ENCODE data around the gene DDX31.

Gene DDX31

DNA sequence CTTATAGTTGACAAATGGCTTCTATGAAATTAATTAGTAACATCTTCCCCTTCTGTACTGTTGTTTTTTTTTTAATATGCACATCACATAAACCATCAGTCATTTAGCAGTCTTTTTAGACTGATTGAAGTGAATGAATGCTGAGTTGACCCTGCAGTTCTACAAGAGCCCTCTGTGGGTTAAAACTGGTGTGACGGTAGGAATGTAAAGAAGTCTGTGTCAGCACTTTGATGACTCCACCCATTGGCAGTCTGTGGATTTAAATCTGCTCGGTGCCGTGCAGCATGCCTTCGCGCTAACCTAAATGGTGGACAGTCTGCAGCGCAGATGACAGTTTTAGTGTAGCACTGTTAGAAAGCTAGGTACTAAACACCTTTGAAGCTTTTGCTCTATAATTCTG lies 3.6 kb upstream of the DDX31 start:
- no peak for DNase-seq (ENCODE audit: low read depth)

DNA sequence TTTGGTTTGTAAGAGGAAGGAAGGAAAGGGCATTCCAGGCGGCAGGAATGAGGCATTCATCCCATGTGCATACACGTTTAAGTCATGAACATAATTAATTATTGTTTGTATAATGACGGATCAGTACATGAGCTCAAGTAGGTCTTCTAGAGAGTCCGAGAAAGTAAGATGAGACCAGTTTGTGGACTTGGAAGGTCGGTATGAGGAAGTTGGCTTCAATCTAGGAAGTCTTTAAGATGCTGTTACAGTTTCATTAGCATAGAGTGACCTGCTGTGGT lies 2.6 kb upstream of the DDX31 start:
- DNase-seq (ENCODE audit: low read depth) = no peak

DNA sequence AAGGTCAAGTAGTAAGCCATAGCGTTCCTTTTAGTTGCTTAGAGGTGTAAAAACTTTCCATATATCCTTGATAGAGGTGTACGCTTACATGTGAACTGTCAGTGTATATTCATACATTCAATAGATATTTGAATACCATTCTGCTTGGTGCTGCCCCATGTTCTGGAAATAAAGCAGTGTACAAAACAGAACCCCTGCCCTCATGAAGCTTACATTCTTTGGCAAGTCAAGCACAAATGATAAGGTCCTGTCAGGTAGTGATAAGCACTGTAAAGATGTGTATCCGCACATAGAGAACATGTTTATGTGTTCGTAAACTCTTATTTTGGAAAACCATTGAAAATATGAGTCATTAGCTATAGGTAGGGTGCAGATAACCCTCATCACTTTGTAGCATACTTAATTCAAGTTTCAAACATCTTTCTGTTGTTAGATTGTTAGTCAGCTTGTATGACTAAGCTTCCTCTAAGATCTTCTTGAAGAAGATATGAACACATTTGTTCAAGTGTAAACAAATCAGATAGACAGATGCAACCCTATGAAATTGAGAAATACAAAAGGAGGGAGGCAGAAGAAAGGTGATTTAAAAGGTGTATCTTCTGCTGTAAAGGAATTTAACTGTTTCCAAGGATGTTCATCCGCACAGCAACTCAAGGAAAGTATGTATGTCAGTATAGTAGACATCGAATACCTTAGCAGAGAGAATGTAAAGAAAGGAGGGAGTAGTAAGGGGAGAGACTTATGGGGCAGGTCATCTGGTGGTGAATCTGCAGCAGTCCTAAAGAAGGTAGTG lies 2.0 kb upstream of the DDX31 start:
- DNase-seq (ENCODE audit: low read depth) = no peak

DNA sequence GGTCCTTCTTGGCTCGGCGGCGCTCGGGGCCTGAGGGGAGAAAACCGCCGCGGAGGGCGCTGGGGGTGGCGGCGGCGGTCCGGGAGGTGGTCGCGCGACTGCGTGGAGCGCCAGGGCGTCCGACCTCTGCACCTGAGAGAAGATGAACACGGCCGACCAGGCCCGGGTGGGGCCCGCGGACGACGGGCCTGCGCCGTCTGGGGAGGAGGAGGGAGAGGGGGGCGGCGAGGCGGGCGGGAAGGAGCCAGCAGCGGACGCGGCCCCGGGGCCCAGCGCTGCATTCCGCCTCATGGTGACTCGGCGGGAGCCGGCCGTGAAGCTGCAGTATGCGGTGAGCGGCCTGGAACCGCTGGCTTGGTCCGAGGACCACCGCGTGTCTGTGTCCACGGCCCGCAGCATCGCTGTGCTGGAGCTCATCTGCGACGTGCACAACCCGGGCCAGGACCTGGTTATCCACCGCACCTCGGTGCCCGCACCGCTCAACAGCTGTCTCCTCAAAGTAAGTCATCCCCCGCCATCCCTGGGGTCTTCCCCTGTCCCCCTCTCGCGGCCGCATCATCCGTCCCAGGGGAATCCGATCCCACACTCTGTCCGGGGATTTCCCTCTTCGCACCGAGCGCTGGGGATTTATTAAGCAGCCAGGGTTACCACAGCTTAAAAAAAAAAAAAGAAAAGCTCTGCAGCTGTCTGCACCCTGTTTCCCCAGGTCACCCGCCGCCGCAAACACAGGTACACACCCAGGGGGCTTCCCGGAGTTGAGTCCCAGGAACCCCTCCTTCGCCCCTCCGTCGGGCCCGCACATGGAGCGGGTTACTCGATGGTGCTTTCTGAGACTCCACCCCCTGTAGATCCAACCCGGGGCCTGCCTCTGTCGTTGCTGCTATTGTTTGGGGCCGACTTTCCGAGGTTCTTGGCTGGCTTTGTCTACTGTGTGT lies 941 bp upstream of the DDX31 start, which contains the start of gene GTF3C4:
TSS of gene GTF3C4 (plus strand) at position 8 of the 935 bp plus-strand sequence. CDS start at position 143, 135 bp downstream.
- peak; percentile 4 for DNase-seq (ENCODE audit: low read depth)

DNA sequence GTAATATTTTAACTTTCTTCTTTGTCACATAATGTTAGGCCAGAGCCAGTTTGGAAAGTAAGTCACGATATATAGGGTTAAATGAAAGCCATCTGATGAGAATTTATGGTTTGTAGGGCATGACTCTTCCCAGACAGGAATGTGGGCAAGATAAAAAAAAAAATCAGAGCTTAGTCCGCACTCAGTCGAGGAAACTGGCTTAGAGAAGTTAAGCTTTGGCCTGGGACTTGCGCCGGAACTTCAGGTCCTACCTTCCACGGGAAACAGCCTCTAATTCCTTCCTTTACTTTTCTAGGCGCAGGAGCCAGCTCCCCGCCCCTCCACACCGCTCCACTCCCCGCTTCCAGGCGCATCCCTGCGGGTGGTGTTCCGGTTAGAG lies 475 bp downstream of the DDX31 start:
- no peak for DNase-seq (ENCODE audit: low read depth)

DNA sequence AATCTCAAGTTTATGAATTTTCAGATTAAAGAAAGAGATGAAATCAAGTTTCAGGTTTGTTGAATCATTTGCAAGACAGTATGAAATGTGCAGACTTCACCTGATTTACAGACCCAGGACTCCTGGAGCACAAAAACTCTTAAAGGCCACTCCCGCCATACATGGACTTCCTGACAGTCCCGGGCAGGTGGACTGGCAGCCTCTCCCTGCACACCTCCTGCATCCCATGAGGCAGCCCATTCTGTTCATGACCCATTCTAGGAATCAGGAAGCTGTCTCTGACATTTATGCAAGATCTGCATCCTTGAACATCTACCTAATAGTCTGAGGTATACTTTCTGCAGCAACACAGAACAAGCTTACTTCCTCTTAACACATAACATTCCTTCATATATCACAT lies 5.9 kb downstream of the DDX31 start:
- DNase-seq (ENCODE audit: low read depth) = no peak

GRCh38 chr9:132663117-132663516 lies 6.7 kb downstream of the DDX31 start:
- DNase-seq (ENCODE audit: low read depth) = no peak

GRCh38 chr9:132662152-132662945 lies 7.4 kb downstream of the DDX31 start:
- no peak for DNase-seq (ENCODE audit: low read depth)

- DNase-seq (ENCODE audit: low read depth) = no peak
Measured at GRCh38 chr9:132656299-132656698, 13.5 kb downstream of the DDX31 start.

DNA sequence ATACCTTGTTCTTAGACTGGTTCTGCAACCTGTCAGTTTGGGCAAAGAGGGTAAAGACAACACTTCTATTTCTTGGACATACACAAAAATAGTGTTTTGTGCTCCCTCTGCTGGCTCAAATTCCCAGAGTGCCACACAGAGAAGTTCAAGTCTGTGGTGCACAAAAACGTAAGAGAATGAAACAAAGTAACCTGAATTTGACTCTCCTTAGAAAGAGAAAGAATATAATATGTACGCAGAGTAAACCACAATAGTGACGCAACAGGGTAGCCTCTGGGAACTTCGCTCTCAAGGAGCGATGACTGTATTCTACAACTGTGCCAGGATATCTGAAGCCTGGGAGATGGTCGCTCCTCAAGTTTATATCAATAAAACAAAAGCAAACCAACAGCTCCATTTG lies 18.5 kb downstream of the DDX31 start:
- no peak for DNase-seq (ENCODE audit: low read depth)

DNA sequence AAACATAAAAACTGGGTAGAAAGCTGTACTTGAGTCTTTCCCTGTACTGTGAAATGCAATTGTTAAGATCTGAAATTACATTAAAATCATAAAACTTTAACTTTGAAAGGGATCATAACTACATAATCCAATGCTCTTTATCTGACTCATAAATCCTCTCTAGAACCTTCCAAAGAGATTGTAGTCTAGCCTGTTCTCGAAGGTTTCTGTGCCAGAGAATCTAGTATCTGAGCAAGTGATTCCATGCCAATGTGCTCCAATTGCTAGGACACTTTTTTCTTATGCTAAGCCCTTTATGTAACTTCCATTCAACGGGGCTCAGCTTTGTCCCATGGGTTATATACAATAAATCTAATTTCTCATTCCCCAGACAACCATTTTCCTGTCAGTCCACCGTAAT lies 21.1 kb downstream of the DDX31 start:
- DNase-seq (ENCODE audit: low read depth) = no peak

- no peak for DNase-seq (ENCODE audit: low read depth)
Measured at GRCh38 chr9:132648283-132648682, 21.5 kb downstream of the DDX31 start.

GRCh38 chr9:132647806-132648205 lies 22.0 kb downstream of the DDX31 start:
- DNase-seq (ENCODE audit: low read depth) = no peak

GRCh38 chr9:132647355-132647754 lies 22.4 kb downstream of the DDX31 start:
- DNase-seq (ENCODE audit: low read depth) = no peak

- DNase-seq (ENCODE audit: low read depth) = no peak
Measured at GRCh38 chr9:132646726-132647125, 23.1 kb downstream of the DDX31 start.

- no peak for DNase-seq (ENCODE audit: low read depth)
Measured at GRCh38 chr9:132645711-132646110, 24.1 kb downstream of the DDX31 start.

GRCh38 chr9:132645306-132645705 lies 24.5 kb downstream of the DDX31 start:
- DNase-seq (ENCODE audit: low read depth) = no peak

DNA sequence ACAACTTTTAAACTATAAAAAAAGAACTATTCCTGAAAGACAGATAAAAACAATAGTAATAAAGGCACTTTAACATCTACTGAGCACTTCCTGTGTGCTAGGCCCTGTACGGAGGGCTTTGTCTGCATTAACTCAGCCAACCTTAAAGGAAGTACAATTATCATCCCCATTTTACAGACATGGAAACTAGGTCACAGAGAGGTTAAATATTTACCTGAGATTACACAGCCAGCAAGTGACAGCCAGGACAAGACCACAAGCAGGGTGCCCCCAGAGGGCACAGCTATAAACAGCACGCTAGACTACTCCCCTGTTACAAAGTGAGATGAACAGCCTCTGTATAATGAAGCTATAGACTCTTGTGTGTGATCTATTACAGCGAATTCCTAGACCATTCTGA lies 25.5 kb downstream of the DDX31 start:
- no peak for DNase-seq (ENCODE audit: low read depth)

DNA sequence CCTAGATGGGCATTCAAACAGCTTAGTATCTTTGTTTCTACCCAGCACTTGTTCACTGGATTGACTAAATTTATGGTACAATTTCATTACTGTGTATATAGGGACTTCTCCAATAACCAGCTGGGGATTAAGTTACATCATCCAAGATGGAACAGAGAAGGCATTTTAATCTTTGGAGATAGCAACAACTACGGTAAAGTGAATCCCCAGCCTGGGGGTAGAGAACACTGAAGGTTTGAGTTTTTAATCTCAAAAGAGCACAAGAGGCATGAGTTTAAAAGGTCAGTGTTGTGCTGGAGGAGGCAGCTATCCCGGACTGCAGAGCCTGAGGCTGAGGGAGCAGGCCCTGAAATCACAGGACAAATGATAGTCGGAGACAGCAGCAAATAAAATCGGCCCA lies 28.6 kb downstream of the DDX31 start:
- DNase-seq (ENCODE audit: low read depth) = no peak

DNA sequence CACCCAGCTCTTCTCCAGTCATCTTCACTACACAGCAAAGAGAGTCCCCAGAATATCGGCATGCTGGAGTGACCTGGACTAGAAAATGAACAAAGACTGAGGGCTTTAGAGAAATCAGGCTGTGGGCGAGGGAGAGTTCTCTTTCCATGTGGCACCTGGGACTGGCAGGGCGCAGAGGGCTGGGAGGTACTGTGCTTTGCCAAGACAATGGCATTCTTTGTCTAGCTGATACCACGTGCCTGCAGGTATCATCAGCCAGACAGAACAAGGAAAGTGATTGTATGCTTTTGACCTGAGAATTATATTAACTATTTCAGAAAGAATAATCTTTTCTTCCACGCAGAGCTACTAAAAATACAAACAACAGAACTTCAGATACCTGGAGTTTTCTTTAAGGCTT lies 30.5 kb downstream of the DDX31 start:
- DNase-seq (ENCODE audit: low read depth) = no peak

DNA sequence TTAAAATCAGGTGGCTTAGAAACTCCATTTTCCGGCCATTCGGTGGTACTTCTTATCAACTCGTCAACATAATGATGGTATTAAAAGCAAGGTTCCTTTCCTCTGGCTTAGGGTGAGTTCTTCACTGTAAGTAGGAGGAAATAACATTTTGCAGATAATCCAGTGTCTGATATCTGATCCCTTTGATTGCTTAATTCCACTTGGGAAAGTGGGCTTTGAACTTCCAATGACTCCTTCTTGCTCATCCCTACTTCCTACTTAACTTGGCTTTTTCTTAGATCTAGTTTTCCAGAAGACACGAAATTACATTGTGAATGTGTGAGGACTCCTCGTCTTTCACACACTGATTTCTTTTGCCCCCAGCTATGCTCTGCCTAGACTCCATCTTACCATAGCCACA lies 31.5 kb downstream of the DDX31 start:
- no peak for DNase-seq (ENCODE audit: low read depth)

- no peak for DNase-seq (ENCODE audit: low read depth)
Measured at GRCh38 chr9:132637801-132638200, 32.0 kb downstream of the DDX31 start.

- DNase-seq (ENCODE audit: low read depth) = no peak
Measured at GRCh38 chr9:132637351-132637750, 32.4 kb downstream of the DDX31 start.
